ENCODE results near the gene ADNP.

- TF ChIP-seq, protein P1, sequence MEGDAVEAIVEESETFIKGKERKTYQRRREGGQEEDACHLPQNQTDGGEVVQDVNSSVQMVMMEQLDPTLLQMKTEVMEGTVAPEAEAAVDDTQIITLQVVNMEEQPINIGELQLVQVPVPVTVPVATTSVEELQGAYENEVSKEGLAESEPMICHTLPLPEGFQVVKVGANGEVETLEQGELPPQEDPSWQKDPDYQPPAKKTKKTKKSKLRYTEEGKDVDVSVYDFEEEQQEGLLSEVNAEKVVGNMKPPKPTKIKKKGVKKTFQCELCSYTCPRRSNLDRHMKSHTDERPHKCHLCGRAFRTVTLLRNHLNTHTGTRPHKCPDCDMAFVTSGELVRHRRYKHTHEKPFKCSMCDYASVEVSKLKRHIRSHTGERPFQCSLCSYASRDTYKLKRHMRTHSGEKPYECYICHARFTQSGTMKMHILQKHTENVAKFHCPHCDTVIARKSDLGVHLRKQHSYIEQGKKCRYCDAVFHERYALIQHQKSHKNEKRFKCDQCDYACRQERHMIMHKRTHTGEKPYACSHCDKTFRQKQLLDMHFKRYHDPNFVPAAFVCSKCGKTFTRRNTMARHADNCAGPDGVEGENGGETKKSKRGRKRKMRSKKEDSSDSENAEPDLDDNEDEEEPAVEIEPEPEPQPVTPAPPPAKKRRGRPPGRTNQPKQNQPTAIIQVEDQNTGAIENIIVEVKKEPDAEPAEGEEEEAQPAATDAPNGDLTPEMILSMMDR (IDR thresholded peaks at IDR 0.05), result no peak
- TF ChIP-seq EP300 (IDR thresholded peaks at IDR 0.05) (no peak), POLR2A (IDR thresholded peaks at IDR 0.05) (no peak)
Observed at GRCh38 chr20:50909413-50909812, 21.8 kb downstream of the ADNP start.
